GM12878 (cell line): Measurements from ENCODE around the gene TPCN2. TPM values are rescaled to one million over a fixed set of nuclear protein-coding genes. Genes with fewer than 3 reads are reported as not detected.

ENCODE experiments used
- ATAC-seq: fragments of 200-7000 bp; cut with Tn5 transposase; 3 replicates; pipeline ENCODE4 v1.9.1; 2020; ENCODE audit warnings: mild to moderate bottlenecking, moderate library complexity
- BruUV-seq: library from RNA; stranded (reverse); fragments of 400-500 nt; replicated peaks from 2 replicates; lab custom pipeline; 2021; lab: Mats Ljungman, UMichigan
- CTCF ChIA-PET: fragments of 300-600 bp; sonication (Branson Sonifier 250); formaldehyde crosslinking; extraction: SDS; loops from one replicate; lab custom pipeline; 2021; ENCODE audit warnings: inconsistent platforms; lab: Yijun Ruan, JAX
- POLR2A ChIA-PET: fragments of 350-600 bp; formaldehyde crosslinking; extraction: SDS; loops from one replicate; lab custom pipeline; 2021; ENCODE audit warnings: inconsistent platforms; lab: Charles Lee
- RAD21 ChIA-PET: fragments of 300-600 bp; sonication (Branson Sonifier 250); formaldehyde crosslinking; loops from one replicate; lab custom pipeline; 2023; ENCODE audit warnings: antibody characterized with exemption; ENCODE audit not compliant: unreplicated experiment; lab: Charles Lee
- SMC1A ChIA-PET: fragments of 300-600 bp; sonication (Branson Sonifier 250); formaldehyde crosslinking; loops from one replicate; lab custom pipeline; 2023; ENCODE audit not compliant: unreplicated experiment, uncharacterized antibody; lab: Charles Lee
- DNase-seq: peaks from one replicate; pipeline ENCODE4 v3.0.0-alpha.2; 2011; ENCODE audit warnings: low read depth, low spot score
- FAIRE-seq: peaks from 3 replicates; lab custom pipeline; 2011; peaks lifted over from hg19 to GRCh38; lab: Jason Lieb, UNC
- H2AFZ ChIP-seq: 2 replicates; pipeline ENCODE4 v1.6.0; 2011; ENCODE audit warnings: low read depth, low read length, control low read depth; ENCODE audit not compliant: control insufficient read depth
- H3K27ac ChIP-seq: 2 replicates; pipeline ENCODE4 v1.5.1; 2011; ENCODE audit warnings: control low read depth; ENCODE audit not compliant: control insufficient read depth, insufficient read depth
- H3K27me3 ChIP-seq, 2 experiments: replicated peaks in 1 of 2; 2 replicates each; pipeline versions ENCODE4 v1.6.0 to v1.6.1; 2011; ENCODE audit warnings: low read length in 1 of 2; ENCODE audit not compliant: control insufficient read depth in 2 of 2, insufficient read depth in 2 of 2
- H3K36me3 ChIP-seq, 2 experiments: 2 replicates each; pipeline ENCODE4 v1.5.1; 2011; ENCODE audit warnings: low read length in 1 of 2; ENCODE audit not compliant: control insufficient read depth in 2 of 2, insufficient read depth in 2 of 2
- H3K4me1 ChIP-seq: 2 replicates; pipeline ENCODE4 v1.6.1; 2011; ENCODE audit warnings: mild to moderate bottlenecking, low read length, moderate library complexity, mixed read lengths; ENCODE audit not compliant: control insufficient read depth, insufficient read depth
- H3K4me2 ChIP-seq: 2 replicates; pipeline ENCODE4 v1.6.0; 2011; ENCODE audit warnings: control low read depth; ENCODE audit not compliant: control insufficient read depth, insufficient read depth
- H3K4me3 ChIP-seq: fragments of 200-600 bp; sonication (generic); 2 replicates; pipeline ENCODE4 v1.5.1; 2016
- H3K79me2 ChIP-seq: 2 replicates; pipeline ENCODE4 v1.6.0; 2011; ENCODE audit warnings: low read length; ENCODE audit not compliant: control insufficient read depth, insufficient read depth
- H3K9ac ChIP-seq: 2 replicates; pipeline ENCODE4 v1.8.0; 2011; ENCODE audit warnings: low read length, control low read depth, mixed read lengths; ENCODE audit not compliant: control insufficient read depth, insufficient read depth
- H3K9me3 ChIP-seq: replicated peaks from 3 replicates; pipeline ENCODE4 v1.5.1; 2011; ENCODE audit warnings: mild to moderate bottlenecking, low read length; ENCODE audit not compliant: control insufficient read depth, insufficient read depth
- H4K20me1 ChIP-seq: 2 replicates; pipeline ENCODE4 v1.6.0; 2011; ENCODE audit not compliant: control insufficient read depth, insufficient read depth
- PKNOX1 ChIP-seq: fragments of 450-650 bp; IDR thresholded peaks from 2 replicates; pipeline ENCODE4 v1.6.1; 2016; ENCODE audit warnings: mild to moderate bottlenecking
- WGBS: methylation state at CpG from one replicate; pipeline ENCODE4 v1.1.6; 2016; ENCODE audit warnings: low lambda C conversion rate; ENCODE audit not compliant: insufficient replicate concordance, insufficient coverage; ENCODE audit errors: missing lambda C conversion rate; 5-methylcytosine and 5-hydroxymethylcytosine counted together
- in situ Hi-C: fragments of 300-500 bp; cut with MboI; formaldehyde crosslinking; loops from 9 replicates; pipeline ENCODE4 v1.14.3; 2018; ENCODE audit warnings: mixed read lengths
- intact Hi-C: fragments of 100-400 bp; cut with micrococcal nuclease; formaldehyde crosslinking; loops from one replicate; pipeline ENCODE4 v1.14.2; 2022; ENCODE audit not compliant: unreplicated experiment
- polyA plus RNA-seq, 11 experiments: library from polyadenylated mRNA; depleted of rRNA in 4 of 11; unstranded in 6 of 11; stranded (reverse) in 5 of 11; fragments of >200 nt; fragmentation: Nextera tagmentation in 4 of 11; fragmentation: Illumina TruSeq in 1 of 11; extraction: Ambion mirVana in 4 of 11; extraction: Trizol in 1 of 11; gene quantifications; 1 replicate in 1 of 11; 2 replicates in 10 of 11; pipeline versions ENCODE4 v1.2.1 to v1.2.3, GENCODE V29; 2011 to 2016; ENCODE audit warnings: inconsistent platforms in 2 of 11, missing spikeins in 2 of 11, low read depth in 1 of 11
- total RNA-seq, 4 experiments: library from RNA; depleted of rRNA in 3 of 4; stranded (reverse); fragments of >200 nt in 3 of 4; fragmentation: Illumina TruSeq in 1 of 4; extraction: Trizol in 1 of 4; gene quantifications; 2 replicates each; pipeline versions ENCODE4 v1.2.1 to v1.2.3, GENCODE V29; 2013 to 2021
- TF ChIP-seq, protein P1 (sequence below): fragments of 450-650 bp; IDR thresholded peaks from 2 replicates; pipeline ENCODE4 v1.6.1; 2017; ENCODE audit warnings: mild to moderate bottlenecking, low read depth, inconsistent platforms; ENCODE audit not compliant: poor library complexity, severe bottlenecking

TPCN2 gene
- total and polyA plus RNA-seq, 10 of the 15 experiments (the other 5 are each of a cell fraction or from before 2014, with no cell fraction given), result 1.7 to 18.4 (median 8.4) TPM

DNA sequence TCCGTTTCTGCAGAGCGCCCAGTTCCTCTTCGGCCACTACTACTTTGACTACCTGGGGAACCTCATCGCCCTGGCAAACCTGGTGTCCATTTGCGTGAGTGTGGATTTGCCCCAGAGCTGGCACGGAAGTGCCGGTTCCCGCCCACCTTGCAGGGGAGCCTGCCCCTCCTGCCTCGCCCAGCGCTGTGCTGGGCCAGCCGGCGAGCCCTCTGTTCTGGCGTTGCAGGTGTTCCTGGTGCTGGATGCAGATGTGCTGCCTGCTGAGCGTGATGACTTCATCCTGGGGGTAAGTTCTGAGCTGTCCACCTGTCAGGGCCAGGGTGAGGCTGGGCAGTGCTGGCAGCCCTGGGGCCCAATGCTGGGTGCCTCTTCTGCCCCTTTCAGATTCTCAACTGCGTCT is 29.8 kb downstream of the TPCN2 start:
- Histone ChIP-seq H3K79me2 (no peaks in the 10 kb centered on the region), H3K27ac (no peak overlapping the region), H3K27me3 (no peaks in the 10 kb centered on the region), H3K4me3 (no peak overlapping the region), H3K4me1 (no peaks in the 10 kb centered on the region), H3K9ac (no peak overlapping the region), H3K36me3 (peaks cover 6 to 11% of the 10 kb centered on the region in 2 experiments; a peak in 3 of 4 replicates), H4K20me1 (no peaks in the 10 kb centered on the region), H3K4me2 (no peak overlapping the region)
- POLR2A ChIA-PET, result no interaction called here
- intact Hi-C loops, result no loop called here
- DNase-seq, result no peak
- RAD21 ChIA-PET, result no interaction called here
- SMC1A ChIA-PET, result no interaction called here
- WGBS, result 98% methylated on average over 15 of the region's 15 CpGs
- ATAC-seq, result no peak
- TF ChIP-seq PKNOX1, result no peak
- TF ChIP-seq, protein P1, sequence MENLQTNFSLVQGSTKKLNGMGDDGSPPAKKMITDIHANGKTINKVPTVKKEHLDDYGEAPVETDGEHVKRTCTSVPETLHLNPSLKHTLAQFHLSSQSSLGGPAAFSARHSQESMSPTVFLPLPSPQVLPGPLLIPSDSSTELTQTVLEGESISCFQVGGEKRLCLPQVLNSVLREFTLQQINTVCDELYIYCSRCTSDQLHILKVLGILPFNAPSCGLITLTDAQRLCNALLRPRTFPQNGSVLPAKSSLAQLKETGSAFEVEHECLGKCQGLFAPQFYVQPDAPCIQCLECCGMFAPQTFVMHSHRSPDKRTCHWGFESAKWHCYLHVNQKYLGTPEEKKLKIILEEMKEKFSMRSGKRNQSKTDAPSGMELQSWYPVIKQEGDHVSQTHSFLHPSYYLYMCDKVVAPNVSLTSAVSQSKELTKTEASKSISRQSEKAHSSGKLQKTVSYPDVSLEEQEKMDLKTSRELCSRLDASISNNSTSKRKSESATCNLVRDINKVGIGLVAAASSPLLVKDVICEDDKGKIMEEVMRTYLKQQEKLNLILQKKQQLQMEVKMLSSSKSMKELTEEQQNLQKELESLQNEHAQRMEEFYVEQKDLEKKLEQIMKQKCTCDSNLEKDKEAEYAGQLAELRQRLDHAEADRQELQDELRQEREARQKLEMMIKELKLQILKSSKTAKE, result no peak
- TF ChIP-seq, all 136 proteins: peak for 0
- BruUV-seq, result no TSS peak
- no peak overlapping the region for H2AFZ ChIP-seq
- CTCF ChIA-PET, result interaction anchor here (1.6 kb wide), 1 partner anchor 11 kb away, joined by 3 read pairs; no protein-coding TSS in a partner anchor
- H3K9me3 ChIP-seq, result no peaks in the 10 kb centered on the region
- in situ Hi-C loops, result no loop called here
- FAIRE-seq, result no peak
